Measurements from ENCODE around the gene TRIM38.

The TRIM38 gene

GRCh38 chr6:26026833-26027490, 64.4 kb downstream of the TRIM38 start:
- peak; percentile 73 for DNase-seq (ENCODE audit: low read depth)

- no peak for DNase-seq (ENCODE audit: low read depth)
These were observed 65.0 kb downstream of the TRIM38 start for GRCh38 chr6:26027491-26028211.

GRCh38 chr6:26028212-26028745, 65.7 kb downstream of the TRIM38 start:
- no peak for DNase-seq (ENCODE audit: low read depth)

GRCh38 chr6:26028746-26029569, 66.4 kb downstream of the TRIM38 start:
- no peak for DNase-seq (ENCODE audit: low read depth)

- DNase-seq (ENCODE audit: low read depth): no peak
These were observed 66.9 kb downstream of the TRIM38 start for GRCh38 chr6:26029570-26029856.

- no peak for DNase-seq (ENCODE audit: low read depth)
These were observed 67.5 kb downstream of the TRIM38 start for GRCh38 chr6:26029857-26030653.

- DNase-seq (ENCODE audit: low read depth): no peak
These were observed 68.1 kb downstream of the TRIM38 start for GRCh38 chr6:26030716-26031115.

- DNase-seq (ENCODE audit: low read depth): no peak
These were observed 68.6 kb downstream of the TRIM38 start for GRCh38 chr6:26031151-26031594.

GRCh38 chr6:26031595-26032339, 69.2 kb downstream of the TRIM38 start:
- peak; percentile 58 for DNase-seq (ENCODE audit: low read depth)

GRCh38 chr6:26032340-26033084, 69.9 kb downstream of the TRIM38 start:
- no peak for DNase-seq (ENCODE audit: low read depth)

- no peak for DNase-seq (ENCODE audit: low read depth)
These were observed 70.7 kb downstream of the TRIM38 start for GRCh38 chr6:26033085-26033940.

GRCh38 chr6:26033941-26034354, 71.3 kb downstream of the TRIM38 start:
- DNase-seq (ENCODE audit: low read depth): no peak

GRCh38 chr6:26034905-26035304, 72.3 kb downstream of the TRIM38 start:
- DNase-seq (ENCODE audit: low read depth): no peak
